GM23338 (cell line): ENCODE data around the gene EHD3.

ENCODE experiments used
- EZH2 ChIP-seq: fragments of 200-600 bp; sonication (generic); IDR thresholded peaks from one replicate; pipeline ENCODE4 v1.8.0; 2017; ENCODE audit warnings: antibody characterized with exemption, mild to moderate bottlenecking, low read depth; ENCODE audit not compliant: unreplicated experiment
- EZH2phosphoT487 ChIP-seq: fragments of 200-600 bp; sonication (generic); IDR thresholded peaks from one replicate; pipeline ENCODE4 v1.8.1; 2018; ENCODE audit warnings: antibody characterized with exemption; ENCODE audit not compliant: unreplicated experiment
- JUNB ChIP-seq: IDR thresholded peaks from one replicate; pipeline ENCODE4 v1.6.1; 2016; ENCODE audit warnings: antibody characterized with exemption; ENCODE audit not compliant: unreplicated experiment
- POLR2AphosphoS5 ChIP-seq: IDR thresholded peaks from 2 replicates; pipeline ENCODE4 v1.6.1; 2016; ENCODE audit warnings: antibody characterized with exemption, low read depth
- TF ChIP-seq, protein P1 (sequence below), 2 experiments: fragments of 200-600 bp in 1 of 2; sonication (generic) in 1 of 2; conservative IDR thresholded peaks; 2 replicates each; pipeline versions ENCODE4 v1.5.1 to v1.6.1; 2016 to 2017; ENCODE audit warnings: antibody characterized with exemption in 2 of 2, low read depth in 2 of 2, mild to moderate bottlenecking in 2 of 2, moderate library complexity in 1 of 2
- TF ChIP-seq, protein P2 (sequence below): IDR thresholded peaks from one replicate; pipeline ENCODE4 v1.6.1; 2018; ENCODE audit warnings: antibody characterized with exemption; ENCODE audit not compliant: unreplicated experiment

DNA sequence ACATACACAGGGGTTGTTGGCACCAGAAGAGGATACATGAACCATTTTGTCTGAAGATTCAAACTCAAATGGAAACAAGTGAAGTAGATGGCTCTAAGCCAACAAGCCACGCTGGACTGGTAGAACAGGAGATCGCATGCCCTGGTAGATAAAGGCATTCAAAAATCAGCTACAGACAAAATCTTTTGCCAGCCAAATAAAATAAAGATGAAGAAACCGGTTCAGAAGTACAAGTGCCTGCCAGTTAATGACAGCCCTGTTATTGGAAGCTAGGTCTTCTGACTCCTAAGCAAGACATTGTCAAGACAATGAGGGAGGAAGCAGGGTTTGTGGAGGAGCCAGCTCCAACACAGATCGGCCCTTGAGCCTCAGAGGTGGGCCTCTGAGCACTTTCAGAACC is 52.3 kb downstream of the EHD3 start:
- TF ChIP-seq, protein P1, sequence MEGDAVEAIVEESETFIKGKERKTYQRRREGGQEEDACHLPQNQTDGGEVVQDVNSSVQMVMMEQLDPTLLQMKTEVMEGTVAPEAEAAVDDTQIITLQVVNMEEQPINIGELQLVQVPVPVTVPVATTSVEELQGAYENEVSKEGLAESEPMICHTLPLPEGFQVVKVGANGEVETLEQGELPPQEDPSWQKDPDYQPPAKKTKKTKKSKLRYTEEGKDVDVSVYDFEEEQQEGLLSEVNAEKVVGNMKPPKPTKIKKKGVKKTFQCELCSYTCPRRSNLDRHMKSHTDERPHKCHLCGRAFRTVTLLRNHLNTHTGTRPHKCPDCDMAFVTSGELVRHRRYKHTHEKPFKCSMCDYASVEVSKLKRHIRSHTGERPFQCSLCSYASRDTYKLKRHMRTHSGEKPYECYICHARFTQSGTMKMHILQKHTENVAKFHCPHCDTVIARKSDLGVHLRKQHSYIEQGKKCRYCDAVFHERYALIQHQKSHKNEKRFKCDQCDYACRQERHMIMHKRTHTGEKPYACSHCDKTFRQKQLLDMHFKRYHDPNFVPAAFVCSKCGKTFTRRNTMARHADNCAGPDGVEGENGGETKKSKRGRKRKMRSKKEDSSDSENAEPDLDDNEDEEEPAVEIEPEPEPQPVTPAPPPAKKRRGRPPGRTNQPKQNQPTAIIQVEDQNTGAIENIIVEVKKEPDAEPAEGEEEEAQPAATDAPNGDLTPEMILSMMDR (conservative IDR thresholded peaks at IDR 0.05; ENCODE audit: low read depth in 2 of 2) = no peak
- TF ChIP-seq EZH2 (no peak), JUNB (no peak), POLR2AphosphoS5 (no peak), EZH2phosphoT487 (no peak)
- TF ChIP-seq, protein P2, sequence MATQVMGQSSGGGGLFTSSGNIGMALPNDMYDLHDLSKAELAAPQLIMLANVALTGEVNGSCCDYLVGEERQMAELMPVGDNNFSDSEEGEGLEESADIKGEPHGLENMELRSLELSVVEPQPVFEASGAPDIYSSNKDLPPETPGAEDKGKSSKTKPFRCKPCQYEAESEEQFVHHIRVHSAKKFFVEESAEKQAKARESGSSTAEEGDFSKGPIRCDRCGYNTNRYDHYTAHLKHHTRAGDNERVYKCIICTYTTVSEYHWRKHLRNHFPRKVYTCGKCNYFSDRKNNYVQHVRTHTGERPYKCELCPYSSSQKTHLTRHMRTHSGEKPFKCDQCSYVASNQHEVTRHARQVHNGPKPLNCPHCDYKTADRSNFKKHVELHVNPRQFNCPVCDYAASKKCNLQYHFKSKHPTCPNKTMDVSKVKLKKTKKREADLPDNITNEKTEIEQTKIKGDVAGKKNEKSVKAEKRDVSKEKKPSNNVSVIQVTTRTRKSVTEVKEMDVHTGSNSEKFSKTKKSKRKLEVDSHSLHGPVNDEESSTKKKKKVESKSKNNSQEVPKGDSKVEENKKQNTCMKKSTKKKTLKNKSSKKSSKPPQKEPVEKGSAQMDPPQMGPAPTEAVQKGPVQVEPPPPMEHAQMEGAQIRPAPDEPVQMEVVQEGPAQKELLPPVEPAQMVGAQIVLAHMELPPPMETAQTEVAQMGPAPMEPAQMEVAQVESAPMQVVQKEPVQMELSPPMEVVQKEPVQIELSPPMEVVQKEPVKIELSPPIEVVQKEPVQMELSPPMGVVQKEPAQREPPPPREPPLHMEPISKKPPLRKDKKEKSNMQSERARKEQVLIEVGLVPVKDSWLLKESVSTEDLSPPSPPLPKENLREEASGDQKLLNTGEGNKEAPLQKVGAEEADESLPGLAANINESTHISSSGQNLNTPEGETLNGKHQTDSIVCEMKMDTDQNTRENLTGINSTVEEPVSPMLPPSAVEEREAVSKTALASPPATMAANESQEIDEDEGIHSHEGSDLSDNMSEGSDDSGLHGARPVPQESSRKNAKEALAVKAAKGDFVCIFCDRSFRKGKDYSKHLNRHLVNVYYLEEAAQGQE = no peak
